Measurements from ENCODE around the gene EPB41L5.

Gene EPB41L5

GRCh38 chr2:120224735-120225548, 212.1 kb downstream of the EPB41L5 start:
- DNase-seq (ENCODE audit: low spot score), result no peak

DNA sequence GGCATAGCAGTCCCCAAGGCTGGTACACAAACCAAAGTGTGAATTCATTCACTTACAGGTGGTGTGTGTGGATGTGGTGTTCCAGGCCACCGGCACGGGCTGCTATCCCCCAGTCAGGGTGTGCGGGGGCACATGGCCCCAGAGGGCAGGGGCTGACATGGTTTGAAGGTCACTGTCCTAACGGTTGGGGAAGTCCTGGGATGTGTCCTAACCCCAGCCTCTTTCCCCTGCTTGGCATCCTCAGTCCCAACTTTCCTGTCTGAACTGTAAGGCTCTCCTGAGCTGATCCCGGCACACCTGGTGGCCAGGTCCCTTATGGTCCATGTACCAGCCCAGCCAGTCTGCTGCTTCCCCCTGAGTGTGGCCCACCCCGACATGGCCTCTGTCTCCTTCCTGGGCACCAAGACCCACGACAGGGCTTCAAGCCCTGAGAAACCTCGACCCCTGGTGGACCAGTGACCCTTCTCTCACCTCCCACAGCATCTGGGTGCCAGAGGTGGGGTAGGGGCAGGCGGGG, 212.7 kb downstream of the EPB41L5 start:
- DNase-seq (ENCODE audit: low spot score), result no peak

DNA sequence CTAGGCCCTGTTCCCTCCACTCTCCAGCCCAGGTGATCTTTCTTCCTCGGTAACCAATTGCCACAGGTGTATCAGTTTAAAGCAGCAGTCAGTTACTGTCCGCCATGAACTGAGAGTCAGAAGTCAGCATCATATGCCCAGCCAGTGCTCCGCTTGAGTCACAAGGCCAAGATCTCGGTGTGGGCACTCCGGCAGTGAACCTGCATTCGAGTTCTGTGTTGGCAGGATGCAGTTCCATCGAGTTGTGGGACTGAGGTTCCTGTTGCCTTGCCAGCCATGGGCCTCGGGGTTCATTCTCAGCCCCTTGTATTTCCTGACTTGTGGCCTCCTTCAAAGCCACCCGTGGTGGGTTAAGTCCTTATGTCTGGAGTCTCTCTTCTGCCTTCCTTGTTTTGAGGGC, 213.4 kb downstream of the EPB41L5 start:
- no peak for DNase-seq (ENCODE audit: low spot score)

- no peak for DNase-seq (ENCODE audit: low spot score)
Observed at GRCh38 chr2:120227111-120227991, 214.5 kb downstream of the EPB41L5 start.

GRCh38 chr2:120228503-120228902, 215.6 kb downstream of the EPB41L5 start:
- DNase-seq (ENCODE audit: low spot score), result peak; percentile 11
